Thymus (tissue), 11 donors: ENCODE results near the gene NGLY1. TPM values are rescaled to one million over a fixed set of nuclear protein-coding genes. Genes with fewer than 3 reads are reported as not detected.

ENCODE experiments used
- DNase-seq, 9 donors: peaks; one replicate each; pipeline ENCODE4 v3.0.0-alpha.2; 2013; ENCODE audit warnings: low spot score in 9 of 9, low read depth in 6 of 9, missing footprints in 1 of 9
- H3K27ac ChIP-seq, 2 donors: one replicate each; pipeline ENCODE4 v1.5.1; 2013; ENCODE audit warnings: control low read depth in 1 of 2, low read depth in 1 of 2, low read length in 1 of 2, mild to moderate bottlenecking in 1 of 2, moderate library complexity in 1 of 2
- H3K27me3 ChIP-seq, 2 donors: one replicate each; pipeline ENCODE4 v1.5.1; 2013; ENCODE audit warnings: low read length in 1 of 2; ENCODE audit not compliant: control insufficient read depth in 2 of 2, insufficient read depth in 1 of 2
- H3K36me3 ChIP-seq, 2 donors: one replicate each; pipeline ENCODE4 v1.5.1; 2013; ENCODE audit warnings: low read length in 1 of 2, mild to moderate bottlenecking in 1 of 2, moderate library complexity in 1 of 2; ENCODE audit not compliant: control insufficient read depth in 2 of 2, insufficient read depth in 2 of 2
- H3K4me1 ChIP-seq, 2 donors: one replicate each; pipeline ENCODE4 v1.5.1; 2013; ENCODE audit warnings: low read length in 2 of 2; ENCODE audit not compliant: control insufficient read depth in 2 of 2, insufficient read depth in 2 of 2
- H3K4me3 ChIP-seq, 2 donors: one replicate each; pipeline ENCODE4 v1.5.1; 2013; ENCODE audit warnings: low read length in 2 of 2, control low read depth in 1 of 2, mild to moderate bottlenecking in 1 of 2
- H3K9me3 ChIP-seq, 2 donors: one replicate each; pipeline ENCODE4 v1.5.1; 2013; ENCODE audit warnings: low read length in 1 of 2, mild to moderate bottlenecking in 1 of 2; ENCODE audit not compliant: control insufficient read depth in 2 of 2, insufficient read depth in 1 of 2
- WGBS: extraction: QIAGEN DNeasy Blood & Tissue Kit; methylation state at CpG from one replicate; pipeline ENCODE4 v1.1.7; 2013; 5-methylcytosine and 5-hydroxymethylcytosine counted together
- polyA plus RNA-seq: library from polyadenylated mRNA; stranded (reverse); fragments of 200-250 nt; gene quantifications from one replicate; pipeline ENCODE4 v1.2.3, GENCODE V29; 2013
- total RNA-seq: library from RNA; stranded (reverse); fragments of 120-200 nt; gene quantifications from one replicate; pipeline ENCODE4 v1.2.4, GENCODE V29; 2013
- donor health status: healthy.

Gene NGLY1
- total and polyA plus RNA-seq, 2 donors: 62.2 to 73.4 TPM

DNA sequence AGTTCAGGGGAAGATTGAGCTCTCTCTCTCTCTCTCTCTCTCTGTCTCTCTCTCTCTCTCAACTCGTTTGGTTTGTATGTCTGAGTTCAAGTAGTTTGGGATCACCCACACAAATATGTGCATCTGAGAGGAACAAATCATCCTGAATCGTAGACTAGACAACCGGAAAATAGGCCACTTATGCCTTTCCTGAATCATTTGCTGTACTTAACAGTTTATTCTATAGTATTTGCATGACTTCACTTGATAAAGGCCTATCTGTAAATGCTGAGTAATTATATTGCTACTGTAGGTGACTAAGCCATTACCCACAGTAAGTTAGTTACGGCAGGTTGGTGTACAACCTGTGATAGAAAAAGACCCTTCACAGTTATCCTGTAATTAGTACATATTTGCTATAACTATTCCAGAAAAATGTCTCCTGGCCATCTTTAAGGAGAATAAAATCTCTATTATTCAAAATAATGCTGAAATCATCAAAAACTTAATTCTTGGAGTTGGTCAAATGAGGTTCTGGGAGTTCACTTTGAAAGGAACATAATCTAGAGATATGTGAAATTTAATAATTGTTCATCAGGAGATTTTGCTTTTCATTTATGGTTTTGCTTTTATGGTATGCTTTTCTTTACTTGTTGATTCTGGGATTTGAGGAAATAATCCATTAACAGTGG, 37.7 kb upstream of the NGLY1 start:
- Histone ChIP-seq H3K4me1 (no peaks in the 10 kb centered on the region), H3K9me3 (no peaks in the 10 kb centered on the region), H3K4me3 (no peak overlapping the region), H3K27ac (no peak overlapping the region), H3K27me3 (no peaks in the 10 kb centered on the region), H3K36me3 (no peaks in the 10 kb centered on the region)
- DNase-seq: no peak
- 93% methylated on average over 4 of the region's 4 CpGs for WGBS

- Histone ChIP-seq H3K4me3 (no peak overlapping the region), H3K4me1 (no peaks in the 10 kb centered on the region), H3K27me3 (no peaks in the 10 kb centered on the region), H3K36me3 (no peaks in the 10 kb centered on the region), H3K9me3 (no peaks in the 10 kb centered on the region), H3K27ac (no peak overlapping the region)
- no peak for DNase-seq
These were observed 37.1 kb upstream of the NGLY1 start for GRCh38 chr3:25820366-25820765.

GRCh38 chr3:25818335-25818734, 35.1 kb upstream of the NGLY1 start:
- WGBS: 98% methylated on average over 4 of the region's 4 CpGs
- Histone ChIP-seq H3K9me3 (no peaks in the 10 kb centered on the region), H3K27me3 (no peaks in the 10 kb centered on the region), H3K4me3 (no peak overlapping the region), H3K27ac (no peak overlapping the region), H3K36me3 (no peaks in the 10 kb centered on the region), H3K4me1 (no peaks in the 10 kb centered on the region)
- no peak for DNase-seq

DNA sequence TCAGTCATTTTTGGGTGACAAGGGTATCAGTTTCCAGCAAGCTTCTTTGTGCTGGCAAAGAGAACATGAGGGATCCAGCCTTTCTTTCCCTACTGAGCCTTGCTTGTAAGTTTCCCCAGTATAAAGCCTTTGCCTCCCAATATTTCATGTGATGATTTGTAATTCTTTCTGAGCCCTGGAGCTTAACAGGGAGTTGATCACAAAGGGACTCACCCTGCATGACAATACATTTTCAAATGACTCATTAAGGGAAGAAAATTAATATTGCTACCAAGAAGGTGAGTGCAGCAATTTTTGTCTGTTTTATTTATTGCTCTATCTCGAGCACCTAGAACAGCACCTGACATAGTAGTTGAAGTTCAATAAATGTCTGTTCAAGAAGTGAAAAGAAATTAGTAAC, 34.4 kb upstream of the NGLY1 start:
- no peak overlapping the region for H3K27ac ChIP-seq
- H3K4me1 ChIP-seq: no peaks in the 10 kb centered on the region
- H3K9me3 ChIP-seq: no peaks in the 10 kb centered on the region
- no peak overlapping the region for H3K4me3 ChIP-seq
- H3K27me3 ChIP-seq: no peaks in the 10 kb centered on the region
- no peaks in the 10 kb centered on the region for H3K36me3 ChIP-seq
- 92% methylated on average over 1 of the region's 1 CpG for WGBS
- no peak for DNase-seq

DNA sequence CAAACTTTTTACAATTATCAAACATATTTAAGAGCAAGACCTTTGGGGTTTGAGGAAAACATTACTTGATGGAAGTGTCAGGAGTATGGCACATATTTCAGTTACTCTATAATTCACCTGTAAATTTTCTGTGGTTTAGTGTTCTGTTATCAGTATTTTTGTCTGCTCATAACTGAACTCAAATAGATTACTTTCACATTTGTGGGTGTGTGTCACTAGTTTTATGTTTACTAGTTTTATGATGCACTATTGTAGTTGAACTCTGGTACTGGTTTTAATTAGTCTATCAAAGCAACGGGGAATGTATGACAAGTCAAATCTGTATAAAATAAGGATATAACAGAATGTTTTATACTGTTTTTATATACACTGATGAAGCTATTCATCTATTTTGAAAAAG, 33.9 kb upstream of the NGLY1 start:
- Histone ChIP-seq H3K9me3 (no peaks in the 10 kb centered on the region), H3K27ac (no peak overlapping the region), H3K4me1 (no peaks in the 10 kb centered on the region), H3K27me3 (no peaks in the 10 kb centered on the region), H3K4me3 (no peak overlapping the region), H3K36me3 (no peaks in the 10 kb centered on the region)
- WGBS: 91% methylated on average over 1 of the region's 1 CpG
- no peak for DNase-seq

GRCh38 chr3:25812644-25813043, 29.4 kb upstream of the NGLY1 start:
- 98% methylated on average over 4 of the region's 4 CpGs for WGBS
- Histone ChIP-seq H3K9me3 (no peaks in the 10 kb centered on the region), H3K4me1 (no peaks in the 10 kb centered on the region), H3K27me3 (no peaks in the 10 kb centered on the region), H3K36me3 (no peaks in the 10 kb centered on the region), H3K4me3 (no peak overlapping the region), H3K27ac (no peak overlapping the region)
- DNase-seq: no peak

DNA sequence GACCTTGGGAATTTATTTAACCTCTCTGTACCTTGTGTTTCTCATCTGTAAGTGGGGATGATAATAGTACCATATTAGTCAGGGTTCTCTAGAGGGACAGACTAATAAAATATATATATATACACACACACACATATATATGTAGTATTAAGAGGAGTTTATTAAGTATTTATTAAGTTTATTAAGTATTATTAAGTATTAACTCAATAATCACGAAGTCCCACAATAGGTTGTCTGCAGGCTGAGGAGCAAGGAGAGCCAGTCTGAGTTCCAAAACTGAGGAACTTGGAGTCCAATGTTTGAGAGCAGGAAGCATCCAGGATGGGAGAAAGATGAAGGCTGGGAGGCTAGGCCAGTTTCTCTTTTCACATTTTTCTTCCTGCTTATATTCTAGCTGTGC, 21.4 kb upstream of the NGLY1 start:
- Histone ChIP-seq H3K4me3 (no peak overlapping the region), H3K27me3 (no peaks in the 10 kb centered on the region), H3K9me3 (no peaks in the 10 kb centered on the region), H3K27ac (no peak overlapping the region), H3K4me1 (no peaks in the 10 kb centered on the region), H3K36me3 (no peaks in the 10 kb centered on the region)
- WGBS: 87% methylated on average over 1 of the region's 1 CpG
- DNase-seq: no peak

DNA sequence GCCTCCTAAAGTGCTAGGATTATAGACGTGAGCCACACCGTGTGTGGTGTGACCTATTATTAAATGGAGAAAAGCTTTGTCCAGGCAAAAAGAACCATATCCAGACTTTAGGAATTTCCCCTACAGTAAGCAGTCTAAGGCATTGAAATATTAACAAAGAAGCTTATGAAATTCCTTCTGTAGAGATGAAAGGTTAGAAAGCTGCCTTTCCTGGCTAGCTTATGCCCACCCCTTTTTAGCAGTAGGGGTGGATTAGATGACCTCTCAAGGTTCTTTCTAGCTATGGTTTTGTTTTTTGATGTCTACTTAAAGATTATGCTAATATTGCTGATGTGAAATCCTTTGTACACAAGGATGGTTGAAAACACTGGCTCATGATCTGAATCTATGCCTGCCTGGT, 20.6 kb upstream of the NGLY1 start:
- Histone ChIP-seq H3K27ac (no peak overlapping the region), H3K36me3 (no peaks in the 10 kb centered on the region), H3K9me3 (no peaks in the 10 kb centered on the region), H3K4me3 (no peak overlapping the region), H3K4me1 (no peaks in the 10 kb centered on the region), H3K27me3 (no peaks in the 10 kb centered on the region)
- DNase-seq: no peak
- 98% methylated on average over 2 of the region's 2 CpGs for WGBS

DNA sequence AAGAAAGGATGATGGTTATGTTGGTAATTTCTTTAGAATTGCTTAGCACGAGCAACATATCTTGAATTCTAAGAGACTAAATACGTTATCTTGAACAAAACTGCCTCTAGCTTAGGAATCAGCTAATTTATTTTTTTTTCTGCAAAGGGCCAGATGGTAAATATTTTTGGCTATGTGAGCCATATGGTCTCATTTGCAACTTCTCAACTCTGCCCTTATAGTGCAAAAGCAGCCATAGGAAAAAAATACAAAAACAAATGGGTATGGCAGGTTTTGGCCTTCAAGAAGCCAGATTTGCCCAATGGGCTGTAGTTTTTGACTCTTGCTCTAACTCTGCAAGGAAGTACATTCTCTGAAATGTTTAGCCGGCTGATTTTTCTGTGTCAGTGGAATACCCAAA, 18.5 kb upstream of the NGLY1 start:
- Histone ChIP-seq H3K4me3 (no peak overlapping the region), H3K36me3 (no peaks in the 10 kb centered on the region), H3K27ac (no peak overlapping the region), H3K27me3 (no peaks in the 10 kb centered on the region), H3K9me3 (no peaks in the 10 kb centered on the region), H3K4me1 (no peaks in the 10 kb centered on the region)
- no peak for DNase-seq
- 96% methylated on average over 3 of the region's 3 CpGs for WGBS
